Smooth muscle cell (in vitro differentiated cells): ENCODE data around the gene RAX2. TPM values are rescaled to one million over a fixed set of nuclear protein-coding genes. Genes with fewer than 3 reads are reported as not detected.
A peak's percentile ranks its signal among the peaks of the same experiment; 100 is the strongest.

Source experiments
- DNase-seq: peaks from one replicate; lab custom pipeline; 2025; ENCODE audit not compliant: unreplicated experiment; lab: John Stamatoyannopoulos, UW
- H2AFZ ChIP-seq: fragments of 200-600 bp; sonication (generic); 2 replicates; pipeline ENCODE4 v1.6.0; 2016; ENCODE audit warnings: antibody characterized with exemption, low read depth, mild to moderate bottlenecking
- H3F3A ChIP-seq: fragments of 200-600 bp; sonication (generic); 2 replicates; pipeline ENCODE4 v1.6.0; 2017; ENCODE audit warnings: antibody characterized with exemption, low read depth
- H3K27ac ChIP-seq: fragments of 200-600 bp; sonication (generic); 2 replicates; pipeline ENCODE4 v1.5.1; 2016; ENCODE audit warnings: low read depth, mild to moderate bottlenecking
- H3K27me3 ChIP-seq: fragments of 200-600 bp; sonication (generic); 2 replicates; pipeline ENCODE4 v1.6.1; 2016; ENCODE audit warnings: low read depth, mild to moderate bottlenecking
- H3K36me3 ChIP-seq: fragments of 200-600 bp; sonication (generic); 2 replicates; pipeline ENCODE4 v1.5.1; 2016; ENCODE audit warnings: low read depth
- H3K4me1 ChIP-seq: fragments of 200-600 bp; sonication (generic); 2 replicates; pipeline ENCODE4 v1.5.1; 2016; ENCODE audit warnings: low read depth
- H3K4me2 ChIP-seq: fragments of 200-600 bp; sonication (generic); 2 replicates; pipeline ENCODE4 v1.6.0; 2016; ENCODE audit warnings: mild to moderate bottlenecking
- H3K4me3 ChIP-seq: fragments of 200-600 bp; sonication (generic); 2 replicates; pipeline ENCODE4 v1.5.1; 2016; ENCODE audit warnings: mild to moderate bottlenecking
- H3K79me2 ChIP-seq: fragments of 200-600 bp; sonication (generic); 2 replicates; pipeline ENCODE4 v1.6.0; 2016; ENCODE audit warnings: low read depth, mild to moderate bottlenecking
- H3K9ac ChIP-seq: fragments of 200-600 bp; sonication (generic); 2 replicates; pipeline ENCODE4 v1.6.0; 2016; ENCODE audit warnings: low read depth
- H3K9me3 ChIP-seq: fragments of 200-600 bp; sonication (generic); replicated peaks from 2 replicates; pipeline ENCODE4 v1.5.1; 2016; ENCODE audit warnings: low read depth
- H4K20me1 ChIP-seq: fragments of 200-600 bp; sonication (generic); 2 replicates; pipeline ENCODE4 v1.6.0; 2016; ENCODE audit warnings: low read depth
- WGBS: methylation state at CpG from one replicate; pipeline ENCODE4 v1.1.7; 2016; ENCODE audit warnings: low lambda C conversion rate; 5-methylcytosine and 5-hydroxymethylcytosine counted together
- polyA plus RNA-seq: library from polyadenylated mRNA; unstranded; fragments of >200 nt; fragmentation: Nextera tagmentation; extraction: Ambion mirVana; gene quantifications from 2 replicates; pipeline ENCODE4 v1.2.1, GENCODE V29; 2016
- total RNA-seq: library from RNA; depleted of rRNA; stranded (reverse); fragments of >200 nt; gene quantifications from 2 replicates; pipeline ENCODE4 v1.2.3, GENCODE V29; 2014
- TF ChIP-seq, protein P1 (sequence below): fragments of 200-600 bp; sonication (generic); IDR thresholded peaks from 2 replicates; pipeline ENCODE4 v1.5.1; 2017; ENCODE audit warnings: borderline replicate concordance, mild to moderate bottlenecking, antibody characterized with exemption; ENCODE audit not compliant: insufficient read depth, poor library complexity, severe bottlenecking

RAX2 gene
- total and polyA plus RNA-seq, 2 experiments from 2014 or later: not detected

DNA sequence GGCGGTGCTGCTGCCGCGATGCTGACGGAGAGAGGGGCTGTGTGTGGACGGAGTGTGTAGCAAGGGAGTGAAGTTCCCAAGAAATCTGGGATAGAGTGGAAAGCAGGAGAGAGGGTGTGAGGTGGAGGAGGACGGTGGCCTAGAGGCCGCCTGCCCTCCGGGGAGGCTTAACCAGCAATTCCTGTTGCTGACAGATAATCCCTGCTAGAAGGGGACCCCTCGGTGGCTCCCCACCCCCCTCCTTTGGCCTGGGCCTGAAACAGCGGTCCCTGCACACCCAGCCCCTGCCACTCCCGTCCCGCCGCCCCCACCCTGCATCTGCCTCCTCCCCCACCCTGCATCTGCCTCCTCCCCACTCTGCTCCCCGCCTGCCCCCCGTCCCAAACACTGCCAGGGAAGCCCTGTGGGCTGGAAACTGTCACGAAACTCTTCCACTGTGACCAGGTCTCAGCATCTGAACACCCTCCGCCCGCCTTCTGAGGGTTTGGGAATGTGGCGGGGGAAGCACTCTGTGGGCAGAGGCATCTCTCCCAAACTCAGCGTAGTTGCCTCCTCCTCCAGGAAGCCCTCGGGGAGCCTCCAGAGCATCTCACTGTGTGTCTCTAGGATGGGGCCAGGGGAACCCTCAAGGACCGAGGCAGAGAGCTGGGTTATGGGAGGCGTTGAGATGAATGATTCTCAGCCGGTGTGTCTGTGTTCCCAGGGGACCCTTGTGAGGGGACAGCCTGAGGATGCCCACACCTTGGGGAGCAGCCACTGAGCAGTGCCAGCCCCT lies 31.3 kb upstream of the RAX2 start:
- no peak overlapping the region for H3K9ac ChIP-seq
- H2AFZ ChIP-seq: no peak overlapping the region
- TF ChIP-seq, protein P1, sequence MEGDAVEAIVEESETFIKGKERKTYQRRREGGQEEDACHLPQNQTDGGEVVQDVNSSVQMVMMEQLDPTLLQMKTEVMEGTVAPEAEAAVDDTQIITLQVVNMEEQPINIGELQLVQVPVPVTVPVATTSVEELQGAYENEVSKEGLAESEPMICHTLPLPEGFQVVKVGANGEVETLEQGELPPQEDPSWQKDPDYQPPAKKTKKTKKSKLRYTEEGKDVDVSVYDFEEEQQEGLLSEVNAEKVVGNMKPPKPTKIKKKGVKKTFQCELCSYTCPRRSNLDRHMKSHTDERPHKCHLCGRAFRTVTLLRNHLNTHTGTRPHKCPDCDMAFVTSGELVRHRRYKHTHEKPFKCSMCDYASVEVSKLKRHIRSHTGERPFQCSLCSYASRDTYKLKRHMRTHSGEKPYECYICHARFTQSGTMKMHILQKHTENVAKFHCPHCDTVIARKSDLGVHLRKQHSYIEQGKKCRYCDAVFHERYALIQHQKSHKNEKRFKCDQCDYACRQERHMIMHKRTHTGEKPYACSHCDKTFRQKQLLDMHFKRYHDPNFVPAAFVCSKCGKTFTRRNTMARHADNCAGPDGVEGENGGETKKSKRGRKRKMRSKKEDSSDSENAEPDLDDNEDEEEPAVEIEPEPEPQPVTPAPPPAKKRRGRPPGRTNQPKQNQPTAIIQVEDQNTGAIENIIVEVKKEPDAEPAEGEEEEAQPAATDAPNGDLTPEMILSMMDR: no peak
- no peak overlapping the region for H3K27ac ChIP-seq
- no peaks in the 10 kb centered on the region for H3K79me2 ChIP-seq
- DNase-seq: no peak
- H3K36me3 ChIP-seq: no peaks in the 10 kb centered on the region
- H3K4me2 ChIP-seq: no peak overlapping the region
- no peaks in the 10 kb centered on the region for H3K9me3 ChIP-seq
- no peak overlapping the region for H3K4me3 ChIP-seq
- H3F3A ChIP-seq: no peaks in the 10 kb centered on the region
- WGBS: 90% methylated on average over 17 of the region's 24 CpGs
- H3K27me3 ChIP-seq: peaks cover 37% of the 10 kb centered on the region
- H3K4me1 ChIP-seq: no peaks in the 10 kb centered on the region
- no peaks in the 10 kb centered on the region for H4K20me1 ChIP-seq

DNA sequence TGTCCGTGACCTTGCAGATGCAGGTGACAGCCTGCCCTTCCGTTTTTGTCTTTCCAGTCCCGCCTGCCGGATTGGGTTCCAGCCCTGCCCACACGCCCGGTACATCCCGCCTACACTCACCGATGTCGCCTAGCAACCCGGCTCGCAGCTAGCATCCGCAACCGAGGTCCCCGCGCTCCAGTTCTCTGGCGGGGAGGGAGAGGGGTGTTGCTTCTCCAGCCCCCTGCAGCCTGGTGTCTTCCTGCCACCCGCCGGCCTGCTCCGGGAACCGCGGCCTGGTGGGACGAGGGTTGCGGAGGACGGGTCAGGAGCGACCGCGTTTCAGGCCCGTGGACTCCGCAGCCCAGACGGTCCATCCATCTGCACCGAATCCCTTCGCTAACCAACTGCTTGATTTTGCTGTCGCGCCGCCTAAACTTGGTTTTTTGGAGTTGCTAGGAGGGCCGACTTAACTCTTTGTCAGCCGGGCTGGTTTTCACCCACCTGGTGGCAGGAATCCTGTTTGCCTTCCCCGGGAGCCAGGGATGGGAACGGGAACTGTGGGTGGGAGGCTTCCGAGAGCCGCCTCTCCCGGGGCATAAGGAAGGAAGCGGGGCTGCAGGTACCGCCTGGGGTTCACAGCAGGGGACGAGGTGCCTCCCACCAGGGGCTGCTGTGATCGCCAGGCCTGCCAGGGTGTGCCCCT lies 29.5 kb upstream of the RAX2 start:
- H3K9ac ChIP-seq: no peak overlapping the region
- no peaks in the 10 kb centered on the region for H3K4me1 ChIP-seq
- H3K27ac ChIP-seq: no peak overlapping the region
- no peaks in the 10 kb centered on the region for H3F3A ChIP-seq
- H4K20me1 ChIP-seq: no peaks in the 10 kb centered on the region
- DNase-seq: no peak
- peaks cover 37% of the 10 kb centered on the region for H3K27me3 ChIP-seq
- H2AFZ ChIP-seq: no peak overlapping the region
- no peaks in the 10 kb centered on the region for H3K79me2 ChIP-seq
- H3K36me3 ChIP-seq: no peaks in the 10 kb centered on the region
- H3K4me2 ChIP-seq: no peak overlapping the region
- H3K9me3 ChIP-seq: no peaks in the 10 kb centered on the region
- TF ChIP-seq, protein P1: peak; percentile 31
- no peak overlapping the region for H3K4me3 ChIP-seq
- WGBS: 11% methylated on average over 44 of the region's 46 CpGs

DNA sequence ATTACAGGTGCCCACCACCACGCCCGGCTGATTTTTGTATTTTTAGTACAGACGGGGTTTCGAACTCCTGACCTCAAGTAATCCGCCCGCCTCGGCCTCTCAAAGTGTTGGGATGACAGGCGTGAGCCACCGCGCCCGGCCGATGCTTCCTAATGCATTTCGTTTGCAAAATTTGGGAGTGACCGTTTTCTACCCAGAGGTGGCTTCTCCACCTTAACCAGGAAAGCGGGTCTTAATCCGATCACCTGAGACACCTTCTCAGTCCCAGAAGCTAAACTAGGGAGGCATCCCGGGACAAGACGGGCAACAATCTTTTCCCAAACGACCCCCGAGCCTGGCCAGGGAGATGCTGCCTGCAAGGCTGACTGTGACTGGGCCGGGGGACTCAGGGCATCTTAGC lies 29.0 kb upstream of the RAX2 start:
- H3K4me3 ChIP-seq: no peak overlapping the region
- peaks cover 37% of the 10 kb centered on the region for H3K27me3 ChIP-seq
- H3K4me2 ChIP-seq: no peak overlapping the region
- H3K27ac ChIP-seq: no peak overlapping the region
- H3K9ac ChIP-seq: no peak overlapping the region
- no peak overlapping the region for H2AFZ ChIP-seq
- H4K20me1 ChIP-seq: no peaks in the 10 kb centered on the region
- H3K79me2 ChIP-seq: no peaks in the 10 kb centered on the region
- no peaks in the 10 kb centered on the region for H3K4me1 ChIP-seq
- H3K9me3 ChIP-seq: no peaks in the 10 kb centered on the region
- no peaks in the 10 kb centered on the region for H3F3A ChIP-seq
- TF ChIP-seq, protein P1: no peak
- WGBS: 63% methylated on average over 21 of the region's 21 CpGs
- DNase-seq: no peak
- no peaks in the 10 kb centered on the region for H3K36me3 ChIP-seq
